Body of pancreas (tissue), 4 donors: Measurements from ENCODE around the gene MTHFS. TPM values are rescaled to one million over a fixed set of nuclear protein-coding genes. Genes with fewer than 3 reads are reported as not detected.

Experiments used
- ATAC-seq: fragments of 150-250 bp; one replicate; pipeline ENCODE4 v1.9.1; 2016
- DNase-seq, 4 donors: peaks; one replicate each; pipeline ENCODE4 v3.0.0-alpha.2; 2019
- H3K27ac ChIP-seq, 4 donors: fragments of 200-600 bp; sonication (generic); 1 replicate in 3 of 4; 2 replicates in 1 of 4; pipeline versions ENCODE4 v1.5.1 to v1.6.1; 2016 to 2019; ENCODE audit warnings: mild to moderate bottlenecking in 1 of 4, mixed read lengths in 1 of 4, moderate library complexity in 1 of 4
- H3K27me3 ChIP-seq, 2 donors: fragments of 200-600 bp; sonication (generic); one replicate each; pipeline ENCODE4 v1.6.0; 2016; ENCODE audit warnings: mild to moderate bottlenecking in 1 of 2
- H3K36me3 ChIP-seq, 2 donors: fragments of 200-600 bp; sonication (generic); replicated peaks in 1 of 2; 2 replicates each; pipeline ENCODE4 v1.5.1; 2016; ENCODE audit warnings: low read depth in 2 of 2; ENCODE audit not compliant: insufficient read depth in 1 of 2
- H3K4me1 ChIP-seq: fragments of 200-600 bp; sonication (generic); one replicate; pipeline ENCODE4 v1.6.0; 2016
- H3K4me3 ChIP-seq, 2 donors: fragments of 200-600 bp; sonication (generic); 1 replicate in 1 of 2; 2 replicates in 1 of 2; pipeline ENCODE4 v1.5.1; 2016 to 2019
- H3K9me3 ChIP-seq, 3 donors: fragments of 200-600 bp; sonication (generic); 1 replicate in 2 of 3; 2 replicates in 1 of 3; pipeline ENCODE4 v1.5.1; 2016
- CTCF ChIP-seq, 7 experiments: fragments of 450-650 bp in 4 of 7; fragments of 200-600 bp in 3 of 7; sonication (generic) in 3 of 7; IDR thresholded peaks; one replicate each; pipeline ENCODE4 v1.5.1; 2016 to 2019; ENCODE audit warnings: antibody characterized with exemption in 7 of 7
- POLR2A ChIP-seq, 3 donors: fragments of 450-650 bp; IDR thresholded peaks; one replicate each; pipeline ENCODE4 v1.6.1; 2016; ENCODE audit warnings: antibody characterized with exemption in 3 of 3, mild to moderate bottlenecking in 2 of 3
- WGBS, 2 donors: methylation state at CpG; one replicate each; pipeline ENCODE4 v1.1.5; 2017; 5-methylcytosine and 5-hydroxymethylcytosine counted together
- intact Hi-C: fragments of 100-400 bp; cut with DNase I; formaldehyde crosslinking; loops from one replicate; pipeline ENCODE4 v1.15.1; 2023
- total RNA-seq, 2 donors: library from RNA; depleted of rRNA; stranded (reverse); fragments of >200 nt; gene quantifications; one replicate each; pipeline ENCODE4 v1.1.0, GENCODE V29; 2016

The MTHFS gene
- total RNA-seq, 2 donors from 2014 or later = 26.5 to 29.3 TPM

GRCh38 chr15:79829950-79830349 is 66.9 kb downstream of the MTHFS start:
- Histone ChIP-seq H3K27me3 (no peaks in the 10 kb centered on the region), H3K36me3 (no peaks in the 10 kb centered on the region), H3K4me3 (no peak overlapping the region), H3K9me3 (no peaks in the 10 kb centered on the region), H3K27ac (no peak overlapping the region), H3K4me1 (no peaks in the 10 kb centered on the region)
- 95 to 96% methylated on average over 14 of the region's 14 CpGs for WGBS, 2 donors
- no peak for ATAC-seq
- TF ChIP-seq POLR2A (IDR thresholded peaks at IDR 0.05) (no peak), CTCF (IDR thresholded peaks at IDR 0.05) (no peak)
- intact Hi-C loops = no loop called here
- DNase-seq = no peak

DNA sequence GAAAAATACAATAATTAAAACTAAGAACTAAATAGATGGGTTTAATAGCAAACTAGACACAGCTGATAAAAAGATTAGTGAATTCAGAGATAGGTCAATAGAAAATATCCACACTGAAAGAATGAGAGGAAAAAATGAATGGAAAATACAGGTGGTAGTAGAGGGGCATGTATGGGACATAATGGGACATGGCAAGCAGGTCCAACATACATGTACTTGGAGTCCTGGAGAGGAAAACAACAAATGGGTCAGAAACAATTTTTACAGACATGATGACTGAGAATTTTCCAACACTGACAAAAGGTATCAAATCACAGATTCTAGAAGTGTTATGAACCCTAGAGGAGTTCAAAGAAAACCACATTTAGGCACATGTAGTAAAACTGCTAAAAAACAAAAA is 68.4 kb downstream of the MTHFS start:
- H3K27me3 ChIP-seq = no peaks in the 10 kb centered on the region
- intact Hi-C loops = no loop called here
- ATAC-seq (no peak), DNase-seq (no peak)
- no peaks in the 10 kb centered on the region for H3K9me3 ChIP-seq
- H3K36me3 ChIP-seq = no peaks in the 10 kb centered on the region
- TF ChIP-seq CTCF (IDR thresholded peaks at IDR 0.05) (no peak), POLR2A (IDR thresholded peaks at IDR 0.05) (no peak)
- H3K4me3 ChIP-seq = no peak overlapping the region
- no peak overlapping the region for H3K27ac ChIP-seq
- no peaks in the 10 kb centered on the region for H3K4me1 ChIP-seq

DNA sequence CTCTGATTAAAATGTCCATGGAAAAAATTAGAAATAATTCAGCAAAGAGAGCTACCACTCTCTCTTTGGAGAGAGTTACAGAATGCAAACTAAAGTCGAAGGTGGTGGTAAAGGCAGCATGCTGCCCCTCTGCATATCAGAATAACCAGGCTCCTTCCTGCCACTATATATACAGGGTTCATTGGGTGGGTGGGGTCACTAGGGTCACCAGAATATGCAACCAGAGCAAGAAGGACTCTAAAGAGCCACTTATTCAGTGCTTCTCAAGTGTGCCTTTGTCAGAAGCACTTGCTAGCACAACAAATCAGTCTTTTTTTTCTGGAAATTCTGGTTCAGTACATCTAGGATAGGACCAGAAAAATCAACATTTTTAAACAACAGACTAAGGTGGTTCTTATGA is 70.0 kb downstream of the MTHFS start:
- no peak for ATAC-seq
- H3K4me1 ChIP-seq = no peaks in the 10 kb centered on the region
- WGBS, 2 donors = 56 to 62% methylated on average over 1 of the region's 1 CpG

GRCh38 chr15:79824136-79824701 is 72.6 kb downstream of the MTHFS start:
- Histone ChIP-seq H3K36me3 (no peaks in the 10 kb centered on the region), H3K4me1 (no peaks in the 10 kb centered on the region), H3K9me3 (no peaks in the 10 kb centered on the region), H3K27me3 (no peaks in the 10 kb centered on the region), H3K4me3 (no peak overlapping the region), H3K27ac (no peak overlapping the region)
- TF ChIP-seq CTCF (IDR thresholded peaks at IDR 0.05) (no peak), POLR2A (IDR thresholded peaks at IDR 0.05) (no peak)
- intact Hi-C loops = no loop called here
- DNase-seq (no peak), ATAC-seq (no peak)
- whole genome bisulfite sequencing, 2 donors = 55 to 63% methylated on average over 9 of the region's 9 CpGs

More for the DNA sequence above, 70.0 kb downstream of the MTHFS start:
- Histone ChIP-seq H3K27me3 (no peaks in the 10 kb centered on the region), H3K36me3 (no peaks in the 10 kb centered on the region), H3K4me3 (no peak overlapping the region), H3K9me3 (no peaks in the 10 kb centered on the region), H3K27ac (no peak overlapping the region)
- intact Hi-C loops = no loop called here
- DNase-seq = no peak
- TF ChIP-seq POLR2A (IDR thresholded peaks at IDR 0.05) (no peak), CTCF (IDR thresholded peaks at IDR 0.05) (no peak)

DNA sequence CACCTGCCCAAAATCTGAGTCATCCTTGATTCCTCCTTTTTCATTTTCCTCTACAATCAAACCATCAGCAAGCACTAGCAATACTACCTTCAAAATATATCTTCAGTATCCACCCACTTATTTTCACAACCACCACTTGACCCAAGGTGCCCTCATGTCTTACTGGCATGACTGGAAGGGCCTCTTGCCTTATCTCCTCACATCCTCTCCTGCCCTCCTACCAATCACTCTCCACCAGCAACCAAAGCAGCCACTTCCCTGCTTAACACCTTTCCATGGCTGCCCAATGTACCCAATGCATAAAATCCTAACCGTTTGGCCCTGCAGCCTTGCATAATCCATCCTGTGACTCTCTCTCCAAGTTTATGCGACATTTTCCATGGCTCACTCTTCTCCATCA is 76.0 kb downstream of the MTHFS start:
- Histone ChIP-seq H3K4me1 (no peaks in the 10 kb centered on the region), H3K9me3 (no peaks in the 10 kb centered on the region), H3K27ac (no peak overlapping the region), H3K36me3 (no peaks in the 10 kb centered on the region), H3K4me3 (no peak overlapping the region), H3K27me3 (no peaks in the 10 kb centered on the region)
- DNase-seq (no peak), ATAC-seq (no peak)
- intact Hi-C loops = no loop called here
- WGBS, 2 donors = 91% methylated on average over 2 of the region's 2 CpGs
- TF ChIP-seq CTCF (IDR thresholded peaks at IDR 0.05) (no peak), POLR2A (IDR thresholded peaks at IDR 0.05) (no peak)
